HT1080 (cell line): ENCODE data around the gene HECTD4. TPM values are rescaled to one million over a fixed set of nuclear protein-coding genes. Genes with fewer than 3 reads are reported as not detected.
A peak's percentile ranks its signal among the peaks of the same experiment; 100 is the strongest.

Experiments
- DNase-seq: peaks from one replicate; pipeline ENCODE4 v3.0.0-alpha.2; 2015; ENCODE audit warnings: low read depth
- total RNA-seq: library from RNA; depleted of rRNA; stranded (reverse); fragments of >200 nt; shearing (Covaris generic); gene quantifications from 2 replicates; pipeline ENCODE4 v1.2.3, GENCODE V29; 2014

The HECTD4 gene
- total RNA-seq, 1 experiment from 2014 or later, result 4.8 TPM

GRCh38 chr12:112180422-112180821 is 201.8 kb downstream of the HECTD4 start:
- DNase-seq, result no peak

DNA sequence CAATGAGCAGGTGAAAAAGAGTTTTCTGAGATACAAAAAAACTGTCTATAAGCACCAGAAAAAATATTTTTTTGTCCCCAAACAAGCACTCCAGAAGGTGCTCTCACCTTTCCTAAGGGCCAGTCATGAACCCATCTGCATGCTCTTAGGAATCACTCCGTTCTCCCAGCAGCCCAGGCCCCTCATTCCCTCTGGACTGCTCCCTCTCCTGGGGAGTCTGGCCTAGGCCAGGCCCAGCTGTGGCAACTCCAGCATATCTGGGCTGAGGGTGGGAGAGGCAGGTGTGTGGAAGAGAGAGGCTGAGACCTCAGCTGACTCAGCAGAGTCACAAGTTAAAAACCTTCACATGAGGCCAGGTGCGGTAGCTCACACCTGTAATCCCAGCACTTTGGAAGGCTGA is 202.3 kb downstream of the HECTD4 start:
- no peak for DNase-seq

DNA sequence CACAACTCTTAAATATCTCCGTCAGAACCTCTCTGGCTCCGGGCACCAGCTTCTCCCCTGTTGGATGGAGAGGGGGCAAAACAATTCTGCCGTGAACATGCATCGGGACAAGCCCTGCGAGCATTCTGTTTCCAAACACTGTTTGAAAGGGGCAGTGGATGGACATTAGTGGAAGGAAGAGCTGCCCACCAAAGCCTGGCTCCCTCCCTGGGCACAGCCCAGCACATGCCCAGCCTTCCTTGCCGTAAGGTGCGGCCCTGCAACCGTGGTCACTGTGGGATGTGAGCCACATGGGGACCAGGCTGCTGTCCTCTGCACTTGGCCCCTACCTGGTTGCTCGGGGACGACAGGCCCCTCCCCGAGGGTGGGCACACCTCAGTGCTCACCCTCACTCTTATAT is 202.9 kb downstream of the HECTD4 start:
- DNase-seq, result no peak

GRCh38 chr12:112178796-112179195 is 203.4 kb downstream of the HECTD4 start:
- no peak for DNase-seq

DNA sequence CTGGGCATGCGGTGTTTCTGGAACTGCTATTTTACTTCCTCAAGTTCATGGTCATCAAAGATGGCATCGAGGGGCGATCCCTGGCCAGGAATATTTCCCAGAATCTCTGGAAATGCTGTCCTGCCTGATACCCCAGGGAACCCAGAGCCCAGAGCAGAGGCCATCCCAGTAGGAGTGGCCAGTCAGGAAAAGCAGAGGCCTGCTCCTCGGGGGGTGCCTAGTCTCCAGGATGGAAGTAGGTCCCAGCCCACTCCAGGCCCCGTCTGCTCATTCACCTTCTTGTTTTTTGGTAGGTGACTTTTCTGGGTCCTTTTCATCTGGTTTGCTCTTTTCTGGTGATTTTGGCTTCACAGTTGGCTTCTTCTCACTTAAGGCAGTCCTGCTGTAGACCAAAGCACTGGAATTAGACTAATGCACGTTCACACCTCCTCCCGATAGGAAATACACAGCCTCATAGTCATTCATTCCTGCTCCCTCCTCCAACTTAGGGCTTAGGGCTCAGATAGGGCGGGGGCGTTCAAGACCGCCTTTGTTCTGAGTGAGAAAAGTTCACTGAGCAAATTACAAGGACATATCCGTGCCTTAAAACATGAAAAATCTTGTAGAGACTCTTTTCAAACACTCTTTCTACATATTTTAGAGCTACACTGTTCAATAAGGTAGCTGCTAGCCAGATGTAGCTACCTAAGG is 205.8 kb downstream of the HECTD4 start:
- no peak for DNase-seq

GRCh38 chr12:112175361-112176155 is 206.7 kb downstream of the HECTD4 start:
- DNase-seq, result no peak

DNA sequence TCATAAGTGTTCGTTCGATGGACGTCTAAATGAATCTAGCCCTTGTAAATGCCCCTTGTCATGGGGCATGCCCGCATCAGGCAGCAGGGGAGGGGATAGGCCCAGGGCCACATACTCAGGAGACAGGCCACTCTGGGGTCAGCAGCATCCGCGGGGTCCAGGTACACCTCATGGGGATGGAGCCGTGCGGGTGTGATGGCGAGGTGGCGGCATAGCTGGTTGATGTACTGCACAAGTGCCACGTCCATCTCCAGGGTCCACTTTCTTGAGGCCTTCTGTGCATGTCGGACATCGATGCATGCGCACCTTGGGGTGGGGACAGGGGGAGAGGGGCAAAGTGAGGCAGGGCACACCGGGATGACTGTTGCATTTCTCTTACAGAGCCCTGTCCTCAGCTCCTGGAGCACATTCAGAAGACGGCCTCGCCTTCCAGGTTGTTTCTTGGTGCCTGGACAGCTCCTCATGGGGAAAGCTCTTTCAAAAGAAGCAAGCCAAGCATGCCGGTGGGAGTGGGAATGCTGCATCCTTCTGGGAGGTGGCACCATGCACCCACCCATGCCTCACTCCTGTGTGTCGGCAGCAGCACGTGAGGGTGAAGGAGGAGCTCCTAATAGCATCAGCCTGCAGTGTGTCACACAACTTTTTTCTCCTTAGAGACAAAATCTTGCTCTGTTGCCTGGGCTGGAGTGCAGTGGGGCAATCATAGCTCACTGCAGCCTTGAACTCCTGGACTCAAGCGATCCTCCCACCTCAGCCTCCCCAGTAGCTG is 209.5 kb downstream of the HECTD4 start:
- no peak for DNase-seq

- no peak for DNase-seq
Observed at GRCh38 chr12:112170971-112171596, 211.1 kb downstream of the HECTD4 start.

GRCh38 chr12:112170376-112170775 is 211.9 kb downstream of the HECTD4 start:
- peak; percentile 25 for DNase-seq

DNA sequence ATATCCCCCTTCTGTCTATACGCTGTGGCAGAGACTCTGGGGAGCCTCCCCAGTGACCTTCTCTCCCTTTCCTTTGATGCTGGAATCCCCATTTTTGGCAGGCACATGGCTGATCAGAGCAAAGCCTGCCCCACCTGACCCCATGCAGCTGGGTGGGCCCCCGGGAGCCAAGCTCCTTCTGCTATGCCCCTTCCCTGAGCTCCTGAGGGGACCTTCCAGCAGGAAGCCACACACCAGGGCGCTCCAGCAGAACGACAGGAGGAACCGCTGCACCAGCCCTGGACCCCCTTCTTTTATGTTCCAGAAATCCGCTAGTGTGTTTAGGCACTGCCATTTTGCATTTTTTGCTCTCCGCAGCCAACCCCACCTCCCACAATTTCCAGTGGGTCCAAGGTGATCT is 212.3 kb downstream of the HECTD4 start:
- DNase-seq, result no peak

- no peak for DNase-seq
Observed at GRCh38 chr12:112169161-112169872, 212.9 kb downstream of the HECTD4 start.

DNA sequence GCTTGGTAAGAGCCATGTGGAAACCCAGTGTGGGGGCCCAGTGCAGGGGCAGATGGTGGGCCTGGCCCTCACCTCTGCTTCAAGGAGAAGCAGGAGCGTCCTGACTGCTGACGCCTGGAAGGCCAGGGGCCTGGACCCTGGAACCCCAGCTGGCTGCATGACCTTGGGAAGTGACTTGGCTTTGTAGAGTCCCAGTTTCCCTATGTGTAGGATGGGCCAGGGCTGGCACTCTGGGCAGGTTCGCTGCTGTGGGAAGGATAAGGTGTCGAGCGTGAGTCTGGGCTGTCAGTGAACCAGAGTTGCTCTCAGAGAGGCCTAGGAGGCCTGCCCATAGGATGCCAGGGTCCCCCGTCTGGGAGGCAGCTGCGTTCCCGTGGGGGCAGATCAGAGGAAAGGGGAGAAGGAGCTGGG is 213.7 kb downstream of the HECTD4 start:
- DNase-seq, result no peak

GRCh38 chr12:112167718-112168525 is 214.3 kb downstream of the HECTD4 start:
- no peak for DNase-seq

GRCh38 chr12:112167031-112167461 is 215.2 kb downstream of the HECTD4 start:
- DNase-seq, result no peak

- DNase-seq, result no peak
Observed at GRCh38 chr12:112166051-112167015, 215.9 kb downstream of the HECTD4 start.

GRCh38 chr12:112165624-112166023 is 216.6 kb downstream of the HECTD4 start:
- no peak for DNase-seq

- DNase-seq, result no peak
Observed at GRCh38 chr12:112164011-112164660, 218.1 kb downstream of the HECTD4 start.

- no peak for DNase-seq
Observed at GRCh38 chr12:112163471-112163991, 218.7 kb downstream of the HECTD4 start.
